Measurements from ENCODE around the gene SYTL4. TPM values are rescaled to one million over a fixed set of nuclear protein-coding genes. Genes with fewer than 3 reads are reported as not detected.
"Not testable (repeated sequence)": the region's sequence is repeated elsewhere in the genome, so short reads cannot be mapped to it uniquely, and the experiment has no call there.

SYTL4 gene
- not detected for total RNA-seq

GRCh38 chrX:100731441-100732281 lies at the start of gene SYTL4:
TSS of gene SYTL4 (minus strand) at chrX:100732121. CDS start at chrX:100702037, 30,084 bp downstream.
- Mint-ChIP-seq H3K36me3 (ENCODE audit: low read depth) (no peaks in the 10 kb centered on the region), H3K27ac (no peak within 1 kb of the TSS), H3K4me3 (no peak within 1 kb of the TSS), H3K4me1 (no peaks in the 10 kb centered on the region), H3K9me3 (no peaks in the 10 kb centered on the region), H3K27me3 (peaks cover 40% of the 10 kb centered on the region)
- POLR2A ChIA-PET, result no interaction called here
- DNase-seq, result no peak
- CTCF ChIA-PET, result interaction anchor here (0.7 kb wide), 1 partner anchor 44 kb away, joined by 3 read pairs; no protein-coding TSS in a partner anchor

GRCh38 chrX:100769439-100769838 lies 37.5 kb upstream of the SYTL4 start:
- H3K9me3 Mint-ChIP-seq; H3K36me3 Mint-ChIP-seq (ENCODE audit: low read depth); H3K4me1 Mint-ChIP-seq; H3K4me3 Mint-ChIP-seq; POLR2A ChIA-PET; DNase-seq; H3K27ac Mint-ChIP-seq: not testable (repeated sequence)
- peaks cover 33% of the 10 kb centered on the region for H3K27me3 Mint-ChIP-seq
- CTCF ChIA-PET, result interaction anchor here (1.2 to 2.5 kb wide), 4 partner anchors 15 to 97 kb away, joined by 3 to 35 read pairs (median 14); no protein-coding TSS in a partner anchor

- no peaks in the 10 kb centered on the region for H3K36me3 Mint-ChIP-seq (ENCODE audit: low read depth)
Observed at GRCh38 chrX:100768679-100769338, 36.9 kb upstream of the SYTL4 start.

GRCh38 chrX:100750883-100751282 lies 19.0 kb upstream of the SYTL4 start:
- Mint-ChIP-seq H3K27me3 (peaks cover 4% of the 10 kb centered on the region), H3K27ac (no peak overlapping the region), H3K36me3 (ENCODE audit: low read depth) (no peaks in the 10 kb centered on the region), H3K9me3 (no peaks in the 10 kb centered on the region), H3K4me1 (no peaks in the 10 kb centered on the region), H3K4me3 (no peak overlapping the region)
- ChIA-PET CTCF (interaction anchor here (1.3 kb wide), 1 partner anchor 18 kb away, joined by 3 read pairs; no protein-coding TSS in a partner anchor), POLR2A (no interaction called here)
- no peak for DNase-seq

More at GRCh38 chrX:100768679-100769338, 36.9 kb upstream of the SYTL4 start:
- no peaks in the 10 kb centered on the region for H3K4me1 Mint-ChIP-seq
- H3K9me3 Mint-ChIP-seq, result no peaks in the 10 kb centered on the region
- peak; percentile 83 for DNase-seq
- H3K4me3 Mint-ChIP-seq, result no peak overlapping the region
- POLR2A ChIA-PET, result no interaction called here
- CTCF ChIA-PET, result interaction anchor here (0.6 to 2.5 kb wide), 17 partner anchors 9 to 101 kb away, joined by 3 to 35 read pairs (median 4); no protein-coding TSS in a partner anchor
- no peak overlapping the region for H3K27ac Mint-ChIP-seq
- H3K27me3 Mint-ChIP-seq, result peaks cover 32% of the 10 kb centered on the region

GRCh38 chrX:100748108-100748507 lies 16.2 kb upstream of the SYTL4 start:
- peaks cover 6% of the 10 kb centered on the region for H3K27me3 Mint-ChIP-seq
- no peak overlapping the region for H3K4me3 Mint-ChIP-seq
- DNase-seq, result no peak
- no peaks in the 10 kb centered on the region for H3K36me3 Mint-ChIP-seq (ENCODE audit: low read depth)
- no peak overlapping the region for H3K27ac Mint-ChIP-seq
- CTCF ChIA-PET, result no interaction called here
- no peaks in the 10 kb centered on the region for H3K4me1 Mint-ChIP-seq
- no peaks in the 10 kb centered on the region for H3K9me3 Mint-ChIP-seq
- POLR2A ChIA-PET, result no interaction called here

GRCh38 chrX:100747703-100748102 lies 15.8 kb upstream of the SYTL4 start:
- peaks cover 6% of the 10 kb centered on the region for H3K27me3 Mint-ChIP-seq
- no peak for DNase-seq
- no peaks in the 10 kb centered on the region for H3K9me3 Mint-ChIP-seq
- no peak overlapping the region for H3K27ac Mint-ChIP-seq
- no peak overlapping the region for H3K4me3 Mint-ChIP-seq
- H3K36me3 Mint-ChIP-seq (ENCODE audit: low read depth), result no peaks in the 10 kb centered on the region
- CTCF ChIA-PET, result no interaction called here
- H3K4me1 Mint-ChIP-seq, result no peaks in the 10 kb centered on the region
- POLR2A ChIA-PET, result no interaction called here

GRCh38 chrX:100747090-100747489 lies 15.2 kb upstream of the SYTL4 start:
- Mint-ChIP-seq H3K4me3 (no peak overlapping the region), H3K27me3 (peaks cover 6% of the 10 kb centered on the region), H3K9me3 (no peaks in the 10 kb centered on the region), H3K36me3 (ENCODE audit: low read depth) (no peaks in the 10 kb centered on the region), H3K4me1 (no peaks in the 10 kb centered on the region), H3K27ac (no peak overlapping the region)
- ChIA-PET POLR2A (no interaction called here), CTCF (no interaction called here)
- no peak for DNase-seq

GRCh38 chrX:100745806-100746537 lies 14.1 kb upstream of the SYTL4 start:
- CTCF ChIA-PET, result no interaction called here
- Mint-ChIP-seq H3K36me3 (ENCODE audit: low read depth) (no peaks in the 10 kb centered on the region), H3K9me3 (no peaks in the 10 kb centered on the region), H3K4me3 (no peak overlapping the region), H3K4me1 (no peaks in the 10 kb centered on the region), H3K27me3 (peaks cover 4% of the 10 kb centered on the region), H3K27ac (no peak overlapping the region)
- no peak for DNase-seq
- POLR2A ChIA-PET, result no interaction called here

GRCh38 chrX:100745205-100745604 lies 13.3 kb upstream of the SYTL4 start:
- H3K4me1 Mint-ChIP-seq, result no peaks in the 10 kb centered on the region
- no peak for DNase-seq
- no peak overlapping the region for H3K4me3 Mint-ChIP-seq
- peaks cover 4% of the 10 kb centered on the region for H3K27me3 Mint-ChIP-seq
- H3K36me3 Mint-ChIP-seq (ENCODE audit: low read depth), result no peaks in the 10 kb centered on the region
- H3K9me3 Mint-ChIP-seq, result no peaks in the 10 kb centered on the region
- ChIA-PET POLR2A (no interaction called here), CTCF (interaction anchor here (0.8 kb wide), 1 partner anchor 23 kb away, joined by 4 read pairs; no protein-coding TSS in a partner anchor)
- no peak overlapping the region for H3K27ac Mint-ChIP-seq

GRCh38 chrX:100743009-100743607 lies 11.2 kb upstream of the SYTL4 start:
- Mint-ChIP-seq H3K4me1 (no peaks in the 10 kb centered on the region), H3K36me3 (ENCODE audit: low read depth) (no peaks in the 10 kb centered on the region), H3K27ac (no peak overlapping the region), H3K27me3 (peaks cover 4% of the 10 kb centered on the region), H3K4me3 (no peak overlapping the region), H3K9me3 (no peaks in the 10 kb centered on the region)
- ChIA-PET CTCF (interaction anchor here (1.3 kb wide), 1 partner anchor 26 kb away, joined by 4 read pairs; no protein-coding TSS in a partner anchor), POLR2A (no interaction called here)
- no peak for DNase-seq

- H3K27ac Mint-ChIP-seq; H3K4me3 Mint-ChIP-seq; H3K9me3 Mint-ChIP-seq; CTCF ChIA-PET; H3K36me3 Mint-ChIP-seq (ENCODE audit: low read depth); DNase-seq; H3K4me1 Mint-ChIP-seq; POLR2A ChIA-PET; H3K27me3 Mint-ChIP-seq: not testable (repeated sequence)
Observed at GRCh38 chrX:100724006-100724405, 7.9 kb downstream of the SYTL4 start.

- H3K36me3 Mint-ChIP-seq (ENCODE audit: low read depth), result no peaks in the 10 kb centered on the region
- no peaks in the 10 kb centered on the region for H3K27me3 Mint-ChIP-seq
- H3K9me3 Mint-ChIP-seq, result no peaks in the 10 kb centered on the region
- no peak overlapping the region for H3K27ac Mint-ChIP-seq
- no peaks in the 10 kb centered on the region for H3K4me1 Mint-ChIP-seq
- no peak overlapping the region for H3K4me3 Mint-ChIP-seq
- ChIA-PET POLR2A (no interaction called here), CTCF (no interaction called here)
- DNase-seq, result no peak
Observed at GRCh38 chrX:100721328-100721727, 10.6 kb downstream of the SYTL4 start.

- Mint-ChIP-seq H3K27me3 (no peaks in the 10 kb centered on the region), H3K27ac (no peak overlapping the region), H3K36me3 (ENCODE audit: low read depth) (no peaks in the 10 kb centered on the region), H3K4me1 (no peaks in the 10 kb centered on the region), H3K9me3 (no peaks in the 10 kb centered on the region), H3K4me3 (no peak overlapping the region)
- no peak for DNase-seq
- POLR2A ChIA-PET, result no interaction called here
- CTCF ChIA-PET, result no interaction called here
Observed at GRCh38 chrX:100720301-100720700, 11.6 kb downstream of the SYTL4 start.
